GM20000 (cell line): ENCODE measurements around the gene SERPINA5.

ENCODE experiments used
- DNase-seq: peaks from one replicate; pipeline ENCODE4 v3.0.0; 2012; ENCODE audit warnings: low spot score
- CTCF ChIP-seq: IDR thresholded peaks from 2 replicates; pipeline ENCODE4 v1.5.1; 2012; ENCODE audit warnings: mild to moderate bottlenecking, control low read depth; ENCODE audit errors: extremely low read depth, missing control alignments

SERPINA5 gene

GRCh38 chr14:94596361-94596760 lies 15.1 kb downstream of the SERPINA5 start:
- TF ChIP-seq CTCF: no peak
- no peak for DNase-seq

- TF ChIP-seq CTCF: no peak
- no peak for DNase-seq
These were observed 16.6 kb downstream of the SERPINA5 start for GRCh38 chr14:94597788-94598187.

GRCh38 chr14:94598506-94598815 lies 17.2 kb downstream of the SERPINA5 start:
- DNase-seq: no peak
- TF ChIP-seq CTCF: no peak

DNA sequence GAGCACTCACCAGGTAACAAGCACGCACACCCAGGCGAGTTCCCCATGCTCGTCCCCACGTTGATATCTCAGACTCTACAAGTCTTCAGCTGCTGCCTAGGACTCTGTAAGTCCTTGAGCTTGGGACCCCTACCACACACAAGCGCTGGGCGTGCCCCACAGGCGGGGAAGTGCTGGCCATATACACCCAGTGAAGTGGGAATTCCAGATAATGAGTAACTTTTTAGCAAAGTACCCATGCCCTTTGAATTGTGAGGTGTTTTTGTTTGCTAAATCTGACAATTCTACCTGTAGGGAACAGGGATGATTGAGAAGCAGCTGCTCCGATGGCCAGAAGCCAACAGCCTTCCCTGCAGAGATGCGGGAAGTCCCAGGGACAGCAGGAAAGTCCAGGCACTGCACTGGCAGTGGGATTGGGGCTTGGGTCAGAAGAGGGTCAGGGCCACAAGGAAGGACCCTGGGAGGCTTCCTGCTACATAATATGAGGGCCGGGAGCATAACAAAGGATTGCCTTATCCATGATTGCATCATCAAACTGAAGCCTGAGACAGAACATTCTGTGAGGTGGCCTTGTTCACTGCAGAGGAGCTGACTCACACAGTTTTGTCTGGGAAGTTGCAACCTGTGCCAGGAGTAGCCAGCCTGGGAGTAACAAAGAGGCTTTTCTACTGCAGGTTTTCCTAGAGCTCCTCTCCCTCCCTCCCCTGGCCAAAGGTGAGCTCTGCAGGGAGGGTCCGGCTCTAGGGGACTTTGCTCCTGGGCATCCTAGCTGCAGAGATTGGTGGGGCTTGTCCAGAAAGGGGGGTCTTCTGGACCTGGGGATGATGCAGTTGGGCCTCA lies 17.8 kb downstream of the SERPINA5 start:
- TF ChIP-seq CTCF: no peak
- DNase-seq: no peak

GRCh38 chr14:94599656-94600004 lies 18.4 kb downstream of the SERPINA5 start:
- DNase-seq: no peak
- TF ChIP-seq CTCF: no peak

GRCh38 chr14:94600148-94600545 lies 18.9 kb downstream of the SERPINA5 start:
- no peak for TF ChIP-seq CTCF
- DNase-seq: no peak

- no peak for DNase-seq
- no peak for TF ChIP-seq CTCF
These were observed 20.7 kb downstream of the SERPINA5 start for GRCh38 chr14:94601884-94602391.
